HCT116 (cell line): ENCODE results near the gene LRPPRC. TPM values are rescaled to one million over a fixed set of nuclear protein-coding genes. Genes with fewer than 3 reads are reported as not detected.
A peak's percentile ranks its signal among the peaks of the same experiment; 100 is the strongest.

Source experiments
- ATAC-seq: fragments of 200-7000 bp; cut with Tn5 transposase; 2 replicates; pipeline ENCODE4 v1.9.1; 2020; ENCODE audit warnings: mild to moderate bottlenecking, moderate library complexity
- BruUV-seq: library from RNA; stranded (reverse); fragments of 400-500 nt; replicated peaks from 2 replicates; lab custom pipeline; 2021; lab: Mats Ljungman, UMichigan
- CTCF ChIA-PET: fragments of 300-600 bp; sonication (Branson Sonifier 250); formaldehyde crosslinking; loops from one replicate; lab custom pipeline; 2021; ENCODE audit warnings: antibody characterized with exemption; lab: Charles Lee
- POLR2A ChIA-PET: fragments of 300-600, 350-600 bp; sonication (Branson Sonifier 250); formaldehyde crosslinking; loops from one replicate; lab custom pipeline; 2021; ENCODE audit warnings: antibody characterized with exemption; lab: Charles Lee
- RAD21 ChIA-PET, 2 experiments: fragments of 300-600 bp; sonication (Branson Sonifier 250); formaldehyde crosslinking; loops; one replicate each; lab custom pipeline; 2023; ENCODE audit warnings: low total read pairs in 2 of 2; ENCODE audit not compliant: uncharacterized antibody in 2 of 2, unreplicated experiment in 2 of 2, low non-redundant PET in 1 of 2; lab: Charles Lee
- DNase-seq: peaks from one replicate; pipeline ENCODE4 v3.0.0-alpha.2; 2010; ENCODE audit warnings: low read depth, low spot score
- H2AFZ ChIP-seq: fragments of 200-600 bp; shearing (Covaris generic), sonication (generic); 2 replicates; pipeline ENCODE4 v1.6.1; 2017; ENCODE audit warnings: low read depth, mixed run types, mixed read lengths, antibody characterized with exemption, low read length; ENCODE audit not compliant: poor library complexity, severe bottlenecking
- H3K27ac ChIP-seq: 2 replicates; pipeline ENCODE4 v1.5.1; 2012; ENCODE audit warnings: low read depth, low read length
- H3K27me3 ChIP-seq: fragments of 200-600 bp; sonication (generic); 2 replicates; pipeline ENCODE4 v1.6.1; 2016; ENCODE audit warnings: mixed run types, low read length, mixed read lengths; ENCODE audit not compliant: insufficient read depth
- H3K36me3 ChIP-seq, 2 experiments: fragments of 200-500 bp in 1 of 2; fragments of 200-600 bp in 1 of 2; sonication (Bioruptor generic) in 1 of 2; sonication (generic) in 1 of 2; 2 replicates each; pipeline versions ENCODE4 v1.5.1 to v1.6.1; 2014 to 2016; ENCODE audit warnings: low read length in 2 of 2, inconsistent platforms in 1 of 2, mixed read lengths in 1 of 2, mixed run types in 1 of 2; ENCODE audit not compliant: insufficient read depth in 2 of 2, control insufficient read depth in 1 of 2
- H3K4me1 ChIP-seq, 2 experiments: fragments of 200-600 bp in 1 of 2; sonication (generic) in 1 of 2; 2 replicates each; pipeline versions ENCODE4 v1.5.1 to v1.6.1; 2012 to 2017; ENCODE audit warnings: low read length in 2 of 2, inconsistent platforms in 1 of 2, mild to moderate bottlenecking in 1 of 2, mixed read lengths in 1 of 2, mixed run types in 1 of 2, moderate library complexity in 1 of 2; ENCODE audit not compliant: insufficient read depth in 2 of 2, control insufficient read depth in 1 of 2
- H3K4me2 ChIP-seq: fragments of 200-600 bp; sonication (generic); 2 replicates; pipeline ENCODE4 v1.6.1; 2017; ENCODE audit warnings: mixed run types, low read length, mixed read lengths
- H3K4me3 ChIP-seq, 2 experiments: fragments of 200-600 bp in 1 of 2; sonication (generic) in 1 of 2; replicated peaks in 1 of 2; 2 replicates each; pipeline ENCODE4 v1.5.1; 2011 to 2016; ENCODE audit warnings: low read length in 2 of 2, control low read depth in 1 of 2, low read depth in 1 of 2, mild to moderate bottlenecking in 1 of 2, mixed read lengths in 1 of 2, mixed run types in 1 of 2
- H3K79me2 ChIP-seq: fragments of 200-600 bp; sonication (generic); 2 replicates; pipeline ENCODE4 v1.6.1; 2017; ENCODE audit warnings: mild to moderate bottlenecking, mixed run types, low read length, moderate library complexity, mixed read lengths; ENCODE audit not compliant: insufficient read depth
- H3K9ac ChIP-seq: fragments of 200-600 bp; sonication (generic); 2 replicates; pipeline ENCODE4 v1.6.1; 2016; ENCODE audit warnings: low read length, mixed read lengths
- H3K9me2 ChIP-seq: fragments of 200-600 bp; sonication (generic), shearing (Covaris generic); 2 replicates; pipeline ENCODE4 v1.6.1; 2017; ENCODE audit warnings: mixed run types, mild to moderate bottlenecking, moderate library complexity; ENCODE audit not compliant: insufficient read depth
- H3K9me3 ChIP-seq, 2 experiments: fragments of 200-500 bp in 1 of 2; fragments of 200-600 bp in 1 of 2; sonication (Bioruptor generic) in 1 of 2; sonication (generic) in 1 of 2; 2 replicates each; pipeline ENCODE4 v1.6.1; 2014 to 2017; ENCODE audit warnings: low read length in 2 of 2, mixed read lengths in 2 of 2, inconsistent platforms in 1 of 2, low read depth in 1 of 2, mild to moderate bottlenecking in 1 of 2, mixed run types in 1 of 2, moderate library complexity in 1 of 2; ENCODE audit not compliant: control insufficient read depth in 1 of 2, insufficient read depth in 1 of 2
- H4K20me1 ChIP-seq: fragments of 200-600 bp; sonication (generic), shearing (Covaris generic); 2 replicates; pipeline ENCODE4 v1.6.1; 2017; ENCODE audit warnings: mixed run types, mild to moderate bottlenecking, moderate library complexity; ENCODE audit not compliant: insufficient read depth
- CBX3 ChIP-seq: IDR thresholded peaks from 2 replicates; pipeline ENCODE4 v1.6.1; 2012; ENCODE audit warnings: low read depth
- CEBPB ChIP-seq: IDR thresholded peaks from 2 replicates; pipeline ENCODE4 v1.6.1; 2012; ENCODE audit warnings: low read depth
- EGR1 ChIP-seq: IDR thresholded peaks from 2 replicates; pipeline ENCODE4 v1.6.1; 2012; ENCODE audit warnings: low read depth
- ELF1 ChIP-seq: IDR thresholded peaks from 2 replicates; pipeline ENCODE4 v1.6.1; 2012; ENCODE audit warnings: low read depth, borderline replicate concordance
- EZH2 ChIP-seq: fragments of 200-600 bp; sonication (generic); IDR thresholded peaks from 2 replicates; pipeline ENCODE4 v1.6.1; 2017; ENCODE audit warnings: antibody characterized with exemption, mixed run types
- EZH2phosphoT487 ChIP-seq: fragments of 200-600 bp; IDR thresholded peaks from 2 replicates; pipeline ENCODE4 v1.6.1; 2018; ENCODE audit warnings: antibody characterized with exemption, borderline replicate concordance
- FOSL1 ChIP-seq: IDR thresholded peaks from 2 replicates; pipeline ENCODE4 v1.6.1; 2012; ENCODE audit warnings: low read depth
- JUND ChIP-seq: IDR thresholded peaks from 2 replicates; pipeline ENCODE4 v1.6.1; 2012
- POLR2AphosphoS5 ChIP-seq: IDR thresholded peaks from 2 replicates; pipeline ENCODE4 v1.6.1; 2011; ENCODE audit warnings: mild to moderate bottlenecking, low read depth, low read length, moderate library complexity
- REST ChIP-seq: IDR thresholded peaks from 2 replicates; pipeline ENCODE4 v1.6.1; 2012; ENCODE audit warnings: low read depth
- SIN3A ChIP-seq: IDR thresholded peaks from 2 replicates; pipeline ENCODE4 v1.6.1; 2012; ENCODE audit warnings: low read depth
- SRF ChIP-seq: IDR thresholded peaks from 2 replicates; pipeline ENCODE4 v1.6.1; 2012; ENCODE audit warnings: low read depth
- ZBTB33 ChIP-seq: IDR thresholded peaks from 2 replicates; pipeline ENCODE4 v1.6.1; 2011; ENCODE audit warnings: mild to moderate bottlenecking, low read length, moderate library complexity; ENCODE audit not compliant: insufficient replicate concordance; ENCODE audit errors: extremely low read depth
- intact Hi-C: fragments of 100-400 bp; cut with micrococcal nuclease; formaldehyde crosslinking; loops from 2 replicates; pipeline ENCODE4 v1.10.0; 2022
- total RNA-seq: library from RNA; stranded (reverse); gene quantifications from one replicate; pipeline ENCODE4 v1.2.1, GENCODE V29; 2021; ENCODE audit not compliant: unreplicated experiment
- TF ChIP-seq, protein P1 (sequence below): IDR thresholded peaks from 2 replicates; pipeline ENCODE4 v1.6.1; 2012

Gene LRPPRC
- total RNA-seq, 1 experiment from 2014 or later: 210 TPM

GRCh38 chr2:43985359-43985758 is 10.4 kb downstream of the LRPPRC start:
- no peaks in the 10 kb centered on the region for H3K4me1 ChIP-seq
- no peak overlapping the region for H3K27ac ChIP-seq
- ATAC-seq: no peak
- RAD21 ChIA-PET: no interaction called here
- no peak overlapping the region for H3K4me2 ChIP-seq
- peaks cover 100% of the 10 kb centered on the region for H3K79me2 ChIP-seq
- BruUV-seq: no TSS peak
- POLR2A ChIA-PET: no interaction called here
- intact Hi-C loops: no loop called here
- H3K36me3 ChIP-seq: peaks cover 24 to 47% of the 10 kb centered on the region in 2 experiments
- no peaks in the 10 kb centered on the region for H3K27me3 ChIP-seq
- no peak overlapping the region for H3K9ac ChIP-seq
- H3K4me3 ChIP-seq: no peak overlapping the region
- no peaks in the 10 kb centered on the region for H3K9me2 ChIP-seq
- DNase-seq: peak; percentile 13
- no peaks in the 10 kb centered on the region for H3K9me3 ChIP-seq
- CTCF ChIA-PET: no interaction called here
- peaks cover 59% of the 10 kb centered on the region; the same call in 1 of the 2 replicates for H4K20me1 ChIP-seq
- TF ChIP-seq CBX3: no peak
- peak; percentile 73 for TF ChIP-seq CEBPB
- TF ChIP-seq SIN3A: no peak
- TF ChIP-seq, protein P1, sequence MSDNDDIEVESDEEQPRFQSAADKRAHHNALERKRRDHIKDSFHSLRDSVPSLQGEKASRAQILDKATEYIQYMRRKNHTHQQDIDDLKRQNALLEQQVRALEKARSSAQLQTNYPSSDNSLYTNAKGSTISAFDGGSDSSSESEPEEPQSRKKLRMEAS: peak; percentile 67
- no peak for TF ChIP-seq ZBTB33
- H2AFZ ChIP-seq: no peak overlapping the region

DNA sequence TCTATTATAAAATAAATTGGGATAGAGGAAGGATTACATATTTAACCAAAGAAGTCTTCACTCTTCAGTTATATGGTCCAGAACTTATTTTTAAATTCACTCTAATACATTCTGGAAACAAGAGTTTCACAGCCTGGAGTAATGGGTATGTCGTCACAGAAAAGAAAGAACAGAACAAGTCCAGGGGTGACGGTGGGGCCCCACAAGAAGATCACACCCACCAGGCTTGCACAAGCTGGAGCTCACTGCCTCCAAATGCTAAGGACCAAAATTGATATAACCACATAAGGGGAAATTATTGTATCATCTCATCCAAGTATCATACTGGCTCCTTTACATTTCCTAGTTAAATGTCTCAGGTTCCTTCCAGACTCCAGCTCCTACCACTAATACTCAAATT is 11.3 kb downstream of the LRPPRC start:
- intact Hi-C loops: no loop called here
- H3K9ac ChIP-seq: no peak overlapping the region
- H3K27me3 ChIP-seq: no peaks in the 10 kb centered on the region
- POLR2A ChIA-PET: interaction anchor here (0.8 kb wide), 1 partner anchor 10 kb away, joined by 3 read pairs; no protein-coding TSS in a partner anchor
- no peak for DNase-seq
- H3K4me3 ChIP-seq: no peak overlapping the region
- H2AFZ ChIP-seq: no peak overlapping the region
- no TSS peak for BruUV-seq
- no peaks in the 10 kb centered on the region for H3K4me1 ChIP-seq
- no peaks in the 10 kb centered on the region for H3K9me3 ChIP-seq
- H3K4me2 ChIP-seq: no peak overlapping the region
- no peaks in the 10 kb centered on the region for H3K9me2 ChIP-seq
- H3K27ac ChIP-seq: no peak overlapping the region
- RAD21 ChIA-PET: no interaction called here
- peaks cover 100% of the 10 kb centered on the region for H3K79me2 ChIP-seq
- H3K36me3 ChIP-seq: peaks cover 27 to 47% of the 10 kb centered on the region in 2 experiments
- CTCF ChIA-PET: no interaction called here
- H4K20me1 ChIP-seq: peaks cover 55% of the 10 kb centered on the region; the same call in 1 of the 2 replicates
- ATAC-seq: no peak
- TF ChIP-seq CEBPB (no peak), EGR1 (no peak), CBX3 (no peak), JUND (no peak), EZH2 (no peak), EZH2phosphoT487 (no peak), SIN3A (no peak), REST (no peak), FOSL1 (no peak), ELF1 (no peak), SRF (no peak), POLR2AphosphoS5 (no peak)
